Suprapubic skin (tissue), 4 donors: Measurements from ENCODE around the gene ACSL1. TPM values are rescaled to one million over a fixed set of nuclear protein-coding genes. Genes with fewer than 3 reads are reported as not detected.

Experiments used
- DNase-seq, 2 donors: peaks; one replicate each; pipeline ENCODE4 v3.0.0-alpha.2; 2019; ENCODE audit warnings: low spot score in 2 of 2
- H3K27ac ChIP-seq: fragments of 200-600 bp; sonication (generic); one replicate; pipeline ENCODE4 v1.5.1; 2019
- H3K27me3 ChIP-seq: fragments of 200-600 bp; sonication (generic); one replicate; pipeline ENCODE4 v1.5.1; 2019
- H3K36me3 ChIP-seq: fragments of 200-600 bp; sonication (generic); one replicate; pipeline ENCODE4 v1.5.1; 2019
- H3K4me1 ChIP-seq: fragments of 200-600 bp; sonication (generic); one replicate; pipeline ENCODE4 v1.5.1; 2019
- H3K4me3 ChIP-seq: fragments of 200-600 bp; sonication (generic); one replicate; pipeline ENCODE4 v1.5.1; 2019; ENCODE audit warnings: mild to moderate bottlenecking
- H3K9me3 ChIP-seq: fragments of 200-600 bp; sonication (generic); one replicate; pipeline ENCODE4 v1.5.1; 2019
- CTCF ChIP-seq, 2 donors: fragments of 200-600 bp in 1 of 2; fragments of 450-650 bp in 1 of 2; sonication (generic) in 1 of 2; IDR thresholded peaks; one replicate each; pipeline ENCODE4 v1.5.1; 2016 to 2019; ENCODE audit warnings: antibody characterized with exemption in 2 of 2, mild to moderate bottlenecking in 1 of 2, moderate library complexity in 1 of 2
- EP300 ChIP-seq: sonication (generic); formaldehyde crosslinking; IDR thresholded peaks from one replicate; pipeline ENCODE4 v1.6.1; 2017; ENCODE audit warnings: antibody characterized with exemption
- POLR2A ChIP-seq, 2 donors: fragments of 450-650 bp; IDR thresholded peaks; one replicate each; pipeline ENCODE4 v1.6.1; 2017; ENCODE audit warnings: antibody characterized with exemption in 2 of 2, mild to moderate bottlenecking in 2 of 2, moderate library complexity in 2 of 2
- POLR2AphosphoS5 ChIP-seq, 3 donors: sonication (generic); formaldehyde crosslinking; IDR thresholded peaks; one replicate each; pipeline ENCODE4 v1.6.1; 2017; ENCODE audit warnings: antibody characterized with exemption in 3 of 3
- WGBS: methylation state at CpG from one replicate; pipeline ENCODE4 v1.1.5; 2018; 5-methylcytosine and 5-hydroxymethylcytosine counted together
- total RNA-seq, 4 donors: library from RNA; depleted of rRNA; stranded (reverse); fragments of >200 nt; gene quantifications; one replicate each; pipeline ENCODE4 v1.1.0, GENCODE V29; 2016

Gene ACSL1
- total RNA-seq, 4 donors from 2014 or later, result 236 to 420 (median 277) TPM

GRCh38 chr4:184850018-184850417 is 24.2 kb upstream of the ACSL1 start:
- no peak overlapping the region for H3K4me3 ChIP-seq
- no peak for DNase-seq
- TF ChIP-seq CTCF (IDR thresholded peaks at IDR 0.05), result no peak
- H3K36me3 ChIP-seq, result no peaks in the 10 kb centered on the region
- no peaks in the 10 kb centered on the region for H3K27me3 ChIP-seq
- H3K4me1 ChIP-seq, result peaks cover 2% of the 10 kb centered on the region
- WGBS, result 66% methylated on average over 3 of the region's 3 CpGs
- H3K27ac ChIP-seq, result no peak overlapping the region
- H3K9me3 ChIP-seq, result no peaks in the 10 kb centered on the region

- no peaks in the 10 kb centered on the region for H3K36me3 ChIP-seq
- DNase-seq, result no peak
- whole genome bisulfite sequencing, result 97% methylated on average over 3 of the region's 3 CpGs
- H3K4me1 ChIP-seq, result peaks cover 3% of the 10 kb centered on the region
- H3K27ac ChIP-seq, result no peak overlapping the region
- H3K27me3 ChIP-seq, result no peaks in the 10 kb centered on the region
- TF ChIP-seq POLR2A (IDR thresholded peaks at IDR 0.05), result no peak
- TF ChIP-seq EP300, result no peak
- no peak for TF ChIP-seq POLR2AphosphoS5 (IDR thresholded peaks at IDR 0.05)
- no peak for TF ChIP-seq CTCF (IDR thresholded peaks at IDR 0.05)
- no peak overlapping the region for H3K4me3 ChIP-seq
- H3K9me3 ChIP-seq, result no peaks in the 10 kb centered on the region
Observed at GRCh38 chr4:184849185-184849584, 23.4 kb upstream of the ACSL1 start.

GRCh38 chr4:184848510-184848909 is 22.7 kb upstream of the ACSL1 start:
- H3K27ac ChIP-seq, result no peak overlapping the region

GRCh38 chr4:184846531-184846930 is 20.8 kb upstream of the ACSL1 start:
- TF ChIP-seq CTCF (IDR thresholded peaks at IDR 0.05) (no peak), POLR2AphosphoS5 (IDR thresholded peaks at IDR 0.05) (no peak), POLR2A (IDR thresholded peaks at IDR 0.05) (no peak), EP300 (no peak)
- H3K27ac ChIP-seq, result no peak overlapping the region

More at GRCh38 chr4:184848510-184848909, 22.7 kb upstream of the ACSL1 start:
- peaks cover 3% of the 10 kb centered on the region for H3K4me1 ChIP-seq
- no peaks in the 10 kb centered on the region for H3K27me3 ChIP-seq
- no peaks in the 10 kb centered on the region for H3K36me3 ChIP-seq
- H3K4me3 ChIP-seq, result no peak overlapping the region
- no peak for TF ChIP-seq POLR2A (IDR thresholded peaks at IDR 0.05)
- no peak for TF ChIP-seq POLR2AphosphoS5 (IDR thresholded peaks at IDR 0.05)
- no peak for TF ChIP-seq CTCF (IDR thresholded peaks at IDR 0.05)
- no peak for TF ChIP-seq EP300
- no peaks in the 10 kb centered on the region for H3K9me3 ChIP-seq
- 88% methylated on average over 3 of the region's 3 CpGs for WGBS
- DNase-seq, result no peak

GRCh38 chr4:184845367-184846021 is 19.7 kb upstream of the ACSL1 start:
- Histone ChIP-seq H3K36me3 (no peaks in the 10 kb centered on the region), H3K4me1 (peaks cover 3% of the 10 kb centered on the region), H3K9me3 (no peaks in the 10 kb centered on the region), H3K4me3 (no peak overlapping the region), H3K27ac (no peak overlapping the region), H3K27me3 (no peaks in the 10 kb centered on the region)
- no peak for DNase-seq
- 43% methylated on average over 7 of the region's 7 CpGs for WGBS
- no peak for TF ChIP-seq EP300
- no peak for TF ChIP-seq CTCF (IDR thresholded peaks at IDR 0.05)
- no peak for TF ChIP-seq POLR2AphosphoS5 (IDR thresholded peaks at IDR 0.05)
- no peak for TF ChIP-seq POLR2A (IDR thresholded peaks at IDR 0.05)

More at GRCh38 chr4:184846531-184846930, 20.8 kb upstream of the ACSL1 start:
- DNase-seq, result no peak
- Histone ChIP-seq H3K27me3 (no peaks in the 10 kb centered on the region), H3K4me3 (no peak overlapping the region), H3K36me3 (no peaks in the 10 kb centered on the region), H3K9me3 (no peaks in the 10 kb centered on the region), H3K4me1 (peaks cover 3% of the 10 kb centered on the region)
- WGBS, result 81% methylated on average over 3 of the region's 3 CpGs
